Right ventricle myocardium inferior (tissue), 1 donor: ENCODE measurements around the gene SEC22A. TPM values are rescaled to one million over a fixed set of nuclear protein-coding genes. Genes with fewer than 3 reads are reported as not detected.

Experiments
- ATAC-seq: fragments of 200-7000 bp; cut with Tn5 transposase; one replicate; pipeline ENCODE4 v1.9.1; 2020; ENCODE audit warnings: mild to moderate bottlenecking, moderate library complexity
- DNase-seq: peaks from one replicate; pipeline ENCODE4 v3.0.0; 2021; ENCODE audit errors: missing footprints
- intact Hi-C: fragments of 100-400 bp; cut with DNase I; formaldehyde crosslinking; loops from one replicate; pipeline ENCODE4 v1.11.0; 2022
- total RNA-seq: library from RNA; stranded (reverse); fragmentation: NEBNext Ultra II Directional; extraction: Animal tissue kit (Norgen Biotek cat#: 25700); gene quantifications from one replicate; pipeline ENCODE4 v1.2.1, GENCODE V29; 2021
- donor health status: DM: no; HTN: yes; CAD: no; lungs with severe emphysema.

Gene SEC22A
- total RNA-seq, 1 donor from 2014 or later: 14.6 TPM

DNA sequence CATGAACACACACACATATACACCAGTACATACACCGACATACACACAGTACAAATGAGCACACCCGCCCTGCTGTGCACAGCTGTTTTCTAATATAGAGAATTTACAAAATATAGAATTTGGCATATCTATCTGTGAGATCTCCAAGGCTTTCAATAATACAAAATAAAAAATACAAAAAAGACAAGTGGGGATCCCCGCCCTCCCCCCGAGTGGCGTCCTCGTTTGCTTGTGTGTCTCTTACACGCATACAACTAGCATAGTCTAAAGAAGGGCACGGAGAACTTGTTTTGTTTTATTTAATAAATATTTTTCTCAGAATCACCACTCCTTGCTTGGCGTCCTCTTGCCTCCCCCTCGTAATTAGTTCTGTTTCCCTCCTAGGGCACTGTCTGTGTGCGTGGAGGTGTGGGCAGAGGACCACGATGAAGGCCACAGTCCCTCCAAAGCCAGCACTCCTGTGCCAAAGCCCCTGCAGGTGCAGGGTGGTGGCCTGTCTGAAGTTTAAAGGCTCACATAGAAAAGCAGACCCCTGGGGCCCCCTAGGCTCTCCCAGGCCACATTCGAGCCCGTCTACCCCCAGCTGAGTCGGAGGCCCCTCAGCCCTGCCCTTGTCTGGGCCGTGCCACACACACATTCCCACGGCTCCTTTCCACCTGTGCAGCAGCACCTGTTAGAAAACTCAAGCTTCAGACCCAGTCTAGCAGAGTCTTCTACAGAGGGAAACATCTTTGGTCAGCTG is 82.1 kb downstream of the SEC22A start:
- ATAC-seq (no peak), DNase-seq (no peak)
- intact Hi-C loops: no loop called here

DNA sequence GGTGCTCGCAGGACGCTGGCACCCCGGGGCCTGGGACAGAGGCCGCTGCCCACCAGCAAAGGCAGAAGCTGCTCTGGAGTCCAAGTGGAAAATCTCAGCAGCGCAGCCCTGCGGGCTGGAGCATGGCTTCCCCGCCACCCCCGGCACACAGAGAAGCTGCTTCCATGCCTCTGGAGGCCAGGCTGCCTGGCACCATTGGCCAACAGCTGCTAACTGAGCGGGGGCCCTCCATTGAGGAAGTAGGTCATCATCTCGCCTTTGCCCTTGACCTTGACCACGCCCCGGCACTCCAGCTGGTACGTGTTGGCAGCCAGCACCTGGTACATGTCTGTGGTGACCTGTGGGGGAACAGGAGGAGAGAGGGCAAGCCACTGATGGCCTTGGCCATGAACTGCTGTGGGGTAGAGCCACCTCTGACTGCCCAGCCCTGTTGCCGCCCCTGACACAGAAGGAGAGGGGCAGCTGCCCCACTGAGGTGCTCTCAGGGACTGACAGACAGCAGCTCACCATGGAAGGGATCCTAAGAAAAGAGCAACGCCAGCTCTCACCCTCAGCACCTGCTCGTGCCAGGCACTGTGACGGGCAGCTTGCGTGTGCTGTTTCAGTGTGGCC is 82.8 kb downstream of the SEC22A start:
- intact Hi-C loops: no loop called here
- ATAC-seq (peak; percentile 15), DNase-seq (no peak)

DNA sequence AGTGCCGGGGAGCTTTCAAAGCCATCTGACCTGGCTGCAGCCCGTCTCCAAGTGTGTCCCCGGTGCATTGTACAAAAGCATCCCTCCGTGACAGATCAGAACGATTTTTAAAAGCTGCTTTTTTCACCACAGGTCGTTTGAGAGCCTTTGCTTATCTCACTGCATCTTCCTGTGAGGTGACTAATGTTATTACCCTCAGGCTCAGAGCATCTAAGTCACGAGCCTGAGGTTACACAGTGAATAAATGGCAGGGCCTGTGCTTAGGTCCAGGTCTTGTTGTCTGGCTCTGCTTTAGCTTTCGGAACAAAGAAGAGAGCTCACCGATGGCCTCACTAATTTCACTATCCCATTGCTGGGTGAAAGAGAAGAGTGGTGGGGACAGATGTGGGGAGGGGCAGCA is 83.3 kb downstream of the SEC22A start:
- intact Hi-C loops: no loop called here
- DNase-seq: no peak
- no peak for ATAC-seq

DNA sequence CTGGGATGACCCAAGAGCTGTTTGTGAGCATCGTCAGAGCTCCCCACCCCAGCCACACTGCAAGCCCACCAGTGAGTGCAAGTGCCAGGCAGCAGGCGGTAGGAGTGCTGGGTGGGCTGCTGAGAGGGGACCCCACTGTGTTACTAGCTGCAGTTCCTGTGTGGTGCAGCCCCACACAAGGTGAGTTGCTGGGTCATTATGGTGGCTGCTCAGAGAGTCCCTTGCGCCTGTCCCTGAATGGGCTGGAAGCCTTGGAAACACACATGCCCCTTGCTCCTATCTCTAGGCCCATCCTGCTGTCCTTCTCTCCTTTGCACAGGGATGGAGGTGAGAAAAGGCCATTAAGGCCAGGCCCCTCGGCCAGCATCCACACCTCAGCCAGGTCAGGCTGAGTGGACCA is 83.7 kb downstream of the SEC22A start:
- DNase-seq (no peak), ATAC-seq (no peak)
- intact Hi-C loops: no loop called here

DNA sequence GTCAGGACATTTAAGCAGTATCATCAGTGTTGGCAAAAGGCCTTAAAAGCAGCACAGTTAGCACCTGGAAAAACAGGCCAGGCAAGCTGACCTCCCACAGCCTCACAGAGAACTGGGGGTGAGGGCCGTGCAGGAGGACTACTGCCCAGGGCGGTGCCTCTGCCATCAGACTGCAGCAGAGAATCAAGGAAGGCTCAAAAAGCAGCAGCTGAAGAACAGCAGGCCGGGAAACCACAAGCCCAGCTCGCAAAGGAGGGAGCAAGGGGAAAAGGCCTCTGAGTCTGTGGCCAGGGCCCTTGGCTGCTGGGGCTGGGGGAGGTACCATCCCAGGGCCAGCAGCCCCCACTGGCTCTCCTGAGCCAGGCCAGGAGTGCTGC is 84.2 kb downstream of the SEC22A start:
- no peak for ATAC-seq
- no peak for DNase-seq
- intact Hi-C loops: no loop called here

DNA sequence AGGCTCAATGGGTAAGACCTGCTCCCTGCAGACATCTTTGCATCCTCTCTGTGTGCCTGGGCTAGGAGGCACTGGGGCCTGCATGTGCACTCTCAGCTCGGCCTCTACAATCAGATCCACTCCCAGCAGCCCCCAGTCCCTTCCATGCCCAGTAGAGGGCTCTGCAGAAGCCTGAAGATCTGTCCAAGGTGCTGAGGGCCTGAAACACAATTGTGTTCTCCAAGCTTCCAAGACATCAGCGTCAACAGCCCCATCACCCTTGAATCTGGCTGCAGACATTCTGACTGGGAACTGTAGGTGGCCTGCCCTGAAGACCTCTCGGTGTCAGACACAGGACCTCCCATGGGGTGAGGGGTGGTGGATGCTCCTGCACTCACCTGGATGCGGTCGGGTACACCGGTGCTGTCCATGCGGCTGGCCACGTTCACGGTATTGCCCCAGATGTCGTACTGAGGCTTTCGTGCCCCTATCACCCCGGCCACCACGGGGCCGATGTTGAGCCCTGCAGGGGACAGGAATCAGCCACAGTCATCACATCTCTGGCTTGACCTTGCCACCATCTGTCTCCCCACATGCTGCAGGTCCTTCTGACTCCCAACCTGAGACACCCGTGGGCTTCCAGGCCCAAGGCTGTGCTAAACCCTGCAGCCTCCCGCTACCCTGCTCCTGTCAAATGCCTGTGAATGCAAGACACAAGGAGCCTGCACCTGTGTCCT is 84.7 kb downstream of the SEC22A start:
- DNase-seq (no peak), ATAC-seq (no peak)
- intact Hi-C loops: no loop called here

DNA sequence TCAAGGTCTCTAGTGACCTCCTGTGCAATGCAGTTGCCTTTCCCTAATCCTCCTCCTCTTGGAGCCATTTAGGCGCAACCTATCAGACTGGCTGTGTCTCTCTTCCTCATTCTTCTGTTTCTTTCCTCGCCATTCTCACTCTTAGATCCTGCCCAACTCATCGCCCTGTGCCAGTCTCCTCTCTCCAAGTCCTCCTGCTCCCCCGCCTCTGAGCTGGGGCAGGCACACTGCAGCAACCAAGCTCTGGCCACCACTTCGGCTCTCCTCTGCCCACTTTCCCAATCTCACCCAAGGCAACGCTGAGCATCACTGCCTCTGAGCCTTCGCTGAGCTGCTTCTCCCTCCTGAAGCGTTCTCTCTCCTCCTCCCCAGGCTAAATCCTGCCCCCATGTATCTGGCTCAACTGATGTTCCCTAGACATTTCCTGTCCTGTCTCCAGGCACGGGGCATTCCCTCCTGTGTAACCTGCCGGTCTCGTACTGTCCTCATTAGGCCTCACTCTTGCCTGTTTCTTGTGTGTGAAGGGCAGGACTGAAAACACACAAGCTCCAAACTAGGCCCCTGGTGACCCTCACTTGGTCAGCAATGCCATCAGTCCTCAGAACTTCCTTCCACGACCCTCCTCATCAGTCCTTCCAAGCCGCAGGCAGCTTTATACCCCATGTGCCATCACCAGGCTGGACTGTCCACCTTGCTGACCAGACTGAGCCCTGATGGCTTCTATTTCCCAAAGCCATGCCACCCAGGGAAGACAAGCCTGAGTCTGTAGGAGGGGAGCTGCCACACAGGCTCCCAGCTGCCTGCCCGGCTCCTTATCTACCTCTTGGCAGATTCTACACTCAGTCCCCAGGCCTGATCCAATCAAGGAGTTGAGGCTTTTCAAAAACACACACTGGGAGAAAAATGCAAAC is 85.6 kb downstream of the SEC22A start:
- intact Hi-C loops: no loop called here

DNA sequence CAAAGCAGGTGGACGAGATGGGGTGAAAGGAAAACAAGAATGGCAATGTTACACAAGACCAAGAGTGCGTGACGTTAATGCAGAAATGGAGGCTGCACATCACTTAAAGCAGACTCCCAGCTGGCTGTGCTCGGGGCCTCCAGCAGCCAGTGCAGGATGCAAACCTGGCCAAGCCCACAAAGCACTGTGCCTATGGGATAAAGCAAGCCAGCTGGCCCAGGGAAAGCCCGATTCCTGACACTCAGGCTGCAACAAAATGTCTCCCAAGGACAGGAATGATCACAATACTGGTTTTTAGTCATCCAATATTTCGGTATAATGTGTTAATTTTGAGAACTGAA is 86.2 kb downstream of the SEC22A start:
- no peak for ATAC-seq
- intact Hi-C loops: no loop called here

More for the DNA sequence above, 85.6 kb downstream of the SEC22A start:
- ATAC-seq (no peak), DNase-seq (no peak)

DNA sequence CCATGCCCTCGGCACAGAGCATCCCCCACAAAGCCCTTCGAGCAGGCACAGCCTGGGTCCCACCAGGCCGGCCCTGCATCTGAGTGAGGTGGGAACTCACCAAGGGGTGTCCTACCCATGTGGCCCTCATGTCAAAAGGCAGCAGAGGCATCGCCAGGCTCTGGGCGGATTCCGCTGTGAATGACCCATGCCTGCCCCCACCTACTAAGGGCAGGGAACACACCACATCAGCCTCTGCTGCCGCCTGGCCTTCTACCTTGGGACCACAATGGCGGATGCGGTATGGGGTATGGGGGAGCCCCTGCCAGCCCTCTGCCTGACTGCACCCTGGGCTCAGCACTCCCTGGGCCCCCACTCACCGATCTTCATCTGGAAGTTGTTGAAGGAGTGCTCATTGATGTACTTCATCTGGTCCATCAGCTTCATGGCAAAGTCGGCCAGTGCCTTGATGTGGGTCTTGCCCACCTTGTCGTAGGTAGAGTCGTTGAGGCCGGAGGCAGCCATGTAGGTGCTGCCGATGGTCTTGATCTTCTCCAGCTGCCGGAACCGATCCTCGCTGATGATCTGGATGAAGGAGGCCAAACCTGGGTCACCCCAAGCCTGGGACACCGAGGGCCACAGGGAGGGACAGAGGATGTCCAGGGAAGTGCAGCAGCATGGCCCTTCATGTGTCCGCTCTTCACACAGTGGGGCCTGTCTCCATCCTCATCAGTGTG is 87.8 kb downstream of the SEC22A start:
- ATAC-seq: no peak
- intact Hi-C loops: no loop called here
- no peak for DNase-seq

More for the DNA sequence above, 86.2 kb downstream of the SEC22A start:
- DNase-seq: no peak

DNA sequence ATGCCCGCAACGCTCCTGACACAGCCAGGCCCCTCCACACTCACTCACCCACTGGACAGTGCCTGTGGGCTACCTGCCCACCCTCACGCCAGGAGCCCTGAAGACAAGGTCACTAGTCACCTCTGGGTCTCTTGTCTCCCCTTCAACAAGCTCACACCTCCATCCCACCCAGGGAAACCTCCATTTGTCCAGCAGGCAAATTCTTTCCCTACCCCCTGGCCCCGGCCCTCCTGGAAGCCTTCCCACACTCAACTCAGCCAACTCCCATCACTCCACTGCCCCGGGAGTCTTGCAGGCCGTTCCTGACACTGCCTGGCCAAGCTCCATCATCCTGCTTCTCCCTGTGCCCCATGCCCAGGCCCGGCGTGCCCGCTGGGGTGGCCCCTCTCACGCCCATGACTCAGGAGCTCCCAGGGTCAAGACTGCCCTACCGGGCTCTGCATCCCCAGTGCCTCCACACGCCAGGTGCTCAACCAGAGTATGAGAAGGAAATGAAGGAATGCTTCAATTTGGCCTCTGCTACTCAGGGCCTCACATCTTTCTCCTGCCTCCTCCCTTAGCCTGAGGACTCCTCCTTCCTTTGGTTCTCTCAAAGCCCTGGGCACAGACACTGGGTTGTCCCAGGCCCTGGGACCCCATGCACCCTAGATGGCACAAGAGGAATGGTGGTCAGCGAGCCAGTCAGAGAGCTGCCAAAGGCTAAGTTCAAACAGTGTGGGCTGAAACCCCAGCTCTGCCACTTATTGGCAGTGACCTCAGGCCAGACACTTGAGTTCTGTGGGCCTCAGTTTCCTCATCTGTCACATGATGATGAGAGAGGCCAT is 88.6 kb downstream of the SEC22A start:
- ATAC-seq (no peak), DNase-seq (no peak)
- intact Hi-C loops: no loop called here

DNA sequence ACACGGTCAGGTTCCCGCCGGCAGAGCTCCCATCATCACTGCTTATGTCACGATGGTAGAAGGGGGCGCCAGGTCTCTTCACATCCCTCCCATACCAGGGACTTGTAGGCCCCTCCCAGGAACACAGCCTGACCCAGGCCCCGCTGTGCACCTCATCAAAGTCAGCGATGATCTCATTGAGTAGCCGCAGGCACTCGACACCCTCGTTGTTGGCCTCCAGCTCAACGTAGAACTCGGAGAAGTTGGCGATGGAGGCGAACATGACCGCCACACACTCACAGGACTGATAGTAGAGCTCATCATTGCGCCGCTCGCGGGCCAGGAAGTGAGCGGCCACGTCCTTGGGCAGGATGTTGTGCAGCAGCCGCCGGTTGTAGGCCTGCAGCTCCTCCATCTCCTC is 89.2 kb downstream of the SEC22A start:
- ATAC-seq: no peak

DNA sequence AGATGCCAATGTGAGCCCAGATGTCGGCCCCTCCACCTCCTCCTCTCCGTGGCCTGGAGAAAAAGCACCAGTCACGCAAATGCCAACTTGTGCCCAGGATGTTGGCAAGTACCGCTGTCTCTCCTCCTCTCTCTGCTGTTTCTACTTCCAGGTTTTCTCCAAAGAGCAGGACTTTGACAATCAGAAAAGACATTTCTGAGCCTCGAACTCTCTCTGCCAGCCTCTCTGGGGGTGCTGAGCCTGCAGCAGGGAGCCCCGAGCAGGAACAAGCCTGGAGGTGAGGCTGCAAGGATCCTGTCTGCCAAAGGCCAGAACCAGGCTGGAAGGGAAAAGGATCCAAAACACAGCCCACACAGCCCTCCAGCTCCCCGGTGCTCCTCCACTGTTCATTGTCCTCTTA is 89.7 kb downstream of the SEC22A start:
- ATAC-seq (no peak), DNase-seq (no peak)
- intact Hi-C loops: no loop called here

More for the DNA sequence above, 89.2 kb downstream of the SEC22A start:
- no peak for DNase-seq
- intact Hi-C loops: no loop called here

DNA sequence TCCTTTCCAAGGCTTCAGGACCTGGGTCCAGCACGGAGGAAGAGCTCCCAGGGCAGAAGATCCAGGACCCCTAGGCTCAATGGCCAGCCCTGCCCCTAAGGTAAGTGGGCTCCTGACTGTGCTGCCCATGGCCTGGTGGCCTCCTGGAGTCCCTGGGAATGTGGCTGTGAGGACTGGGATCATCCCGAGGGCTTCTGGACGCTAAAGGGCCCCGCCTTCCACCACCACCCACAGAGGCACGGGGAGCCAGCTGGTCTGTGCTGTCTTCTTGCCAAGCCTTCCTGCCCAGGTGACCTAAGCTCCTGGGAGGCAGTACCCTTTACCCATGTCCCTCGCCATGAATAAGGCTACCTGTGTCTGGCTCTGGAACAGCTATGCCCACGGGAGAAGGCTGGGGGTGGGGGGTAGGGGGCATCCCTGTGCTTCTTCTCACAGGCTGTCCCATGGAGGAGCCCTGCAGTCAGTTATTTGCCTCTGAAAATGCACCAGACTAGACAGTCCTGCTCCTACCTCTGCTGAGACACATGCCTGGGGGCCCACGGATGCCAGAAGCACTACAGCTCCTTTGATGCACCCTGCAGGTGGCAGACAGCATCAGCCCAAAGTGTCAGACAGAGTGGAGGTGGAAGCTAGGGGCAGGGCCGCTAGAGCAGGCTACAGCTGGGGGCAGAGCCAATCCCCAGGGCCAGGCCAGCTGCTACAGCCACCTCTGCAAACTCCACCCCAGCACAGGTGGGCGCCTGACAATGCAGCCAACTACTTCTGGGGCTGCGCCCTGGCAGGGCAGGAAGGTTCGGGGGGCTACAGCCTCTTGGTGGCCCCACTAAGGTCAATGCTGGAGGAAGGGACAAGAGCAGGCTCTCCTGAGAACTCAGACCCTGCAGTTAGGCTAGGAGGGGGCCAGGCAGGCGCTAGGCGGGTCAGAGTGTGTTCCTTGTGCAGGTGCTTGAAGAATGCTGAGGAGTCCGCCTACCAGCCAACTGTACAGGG is 90.9 kb downstream of the SEC22A start:
- DNase-seq: no peak
- ATAC-seq: no peak
- intact Hi-C loops: no loop called here

DNA sequence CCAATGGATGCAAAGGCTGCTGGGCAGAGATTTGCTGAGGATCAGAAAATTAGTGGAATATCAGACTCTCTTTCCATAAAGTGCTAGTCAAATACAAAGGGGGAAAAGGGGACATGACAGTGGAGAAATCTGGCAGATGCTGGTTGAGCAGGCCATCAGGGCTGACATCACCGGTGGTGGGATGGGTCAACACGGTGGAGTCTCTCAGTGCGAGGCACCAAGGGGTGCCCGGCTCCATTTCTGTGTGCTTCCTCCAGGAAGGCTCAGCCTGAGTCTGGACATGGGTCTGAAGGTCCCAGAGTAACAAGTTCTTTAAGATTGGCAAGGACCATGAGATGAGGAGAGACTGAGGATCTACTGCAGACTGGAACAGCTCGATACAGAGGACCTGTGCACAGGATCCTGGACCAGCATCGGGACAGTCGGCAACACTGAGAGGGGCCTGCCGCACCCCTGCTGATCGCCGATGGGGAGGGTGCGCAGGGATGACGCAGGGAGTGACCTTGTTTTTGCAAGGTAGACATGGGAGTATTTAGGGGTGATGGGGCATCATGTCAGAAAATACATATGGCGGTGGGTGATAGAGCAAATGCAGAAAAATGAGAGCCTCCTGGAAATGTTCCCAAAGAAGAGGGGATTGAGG is 92.7 kb downstream of the SEC22A start:
- intact Hi-C loops: no loop called here
- no peak for DNase-seq
- ATAC-seq: no peak

DNA sequence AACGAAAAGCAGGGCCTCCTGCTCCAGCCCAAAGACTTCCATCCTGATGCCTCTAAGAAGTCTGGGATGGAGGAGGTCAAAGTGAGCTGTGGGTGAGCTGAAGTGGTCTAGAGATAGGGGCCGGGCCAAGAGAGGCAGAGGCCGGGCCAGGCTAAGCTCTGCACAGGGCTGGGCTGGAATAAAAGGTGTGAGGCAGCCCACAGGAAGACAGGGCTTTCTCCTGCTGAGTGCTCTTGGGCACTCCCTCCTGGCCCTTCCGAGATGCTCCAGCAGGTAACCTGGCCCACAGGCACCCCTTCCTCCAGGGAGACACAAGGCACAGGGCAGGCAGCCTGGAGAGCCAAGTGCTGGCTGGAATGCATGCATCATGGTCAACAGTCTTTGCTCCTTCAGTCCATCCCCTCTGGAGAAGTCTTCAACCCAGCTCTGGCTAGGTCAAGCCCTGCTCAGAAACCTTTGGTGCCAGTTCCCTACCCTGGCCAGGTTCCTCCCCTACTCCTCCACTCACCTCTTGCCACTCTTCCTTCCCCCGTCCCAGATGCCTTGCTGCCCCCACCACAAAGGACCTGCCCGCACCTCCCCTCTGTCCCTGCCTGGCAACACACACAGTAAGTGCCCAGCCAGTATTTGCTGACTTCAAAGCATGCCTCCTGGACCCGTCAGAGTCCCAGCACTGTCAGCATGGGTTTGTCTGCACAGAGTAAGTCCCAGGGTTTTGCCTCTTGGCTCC is 93.6 kb downstream of the SEC22A start:
- ATAC-seq (no peak), DNase-seq (no peak)
- intact Hi-C loops: no loop called here

DNA sequence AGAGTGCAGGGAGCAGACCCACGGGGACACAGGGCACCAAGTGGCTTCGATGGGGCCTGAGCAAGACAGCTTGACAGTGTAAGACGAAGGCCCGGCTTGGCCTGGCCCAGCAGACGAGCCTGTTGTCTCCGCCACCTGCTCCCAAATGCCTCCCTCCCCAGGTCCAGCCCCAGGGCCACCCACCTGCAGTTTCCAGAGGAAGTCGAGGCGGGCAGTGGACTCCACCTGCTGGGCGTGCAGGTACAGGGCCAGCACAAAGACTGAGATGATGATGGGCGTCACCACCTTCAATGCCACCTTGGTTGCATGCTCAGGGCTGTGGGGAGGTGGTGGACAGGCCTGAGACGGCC is 94.1 kb downstream of the SEC22A start:
- intact Hi-C loops: no loop called here
- DNase-seq: no peak

More for the DNA sequence above, 94.1 kb downstream of the SEC22A start:
- no peak for ATAC-seq
